IMR-90 (cell line): Measurements from ENCODE around the gene ZNF280B. TPM values are rescaled to one million over a fixed set of nuclear protein-coding genes. Genes with fewer than 3 reads are reported as not detected.

ENCODE experiments used
- ATAC-seq: fragments of 200-7000 bp; cut with Tn5 transposase; 2 replicates; pipeline ENCODE4 v1.9.1; 2020; ENCODE audit warnings: low read depth, mild to moderate bottlenecking, moderate library complexity
- BruUV-seq: library from RNA; stranded (reverse); fragments of 400-500 nt; replicated peaks from 2 replicates; lab custom pipeline; 2021; lab: Mats Ljungman, UMichigan
- CTCF ChIA-PET: fragments of 300-600 bp; formaldehyde crosslinking; extraction: SDS; loops from one replicate; lab custom pipeline; 2021; ENCODE audit warnings: antibody characterized with exemption; lab: Yijun Ruan, JAX
- POLR2A ChIA-PET: fragments of 300-600 bp; sonication (Branson Sonifier 250); formaldehyde crosslinking; loops from one replicate; lab custom pipeline; 2022; ENCODE audit warnings: antibody characterized with exemption; ENCODE audit not compliant: unreplicated experiment; lab: Charles Lee
- DNase-seq: peaks from one replicate; pipeline ENCODE4 v3.0.0; 2013
- H2AFZ ChIP-seq: replicated peaks from 2 replicates; pipeline ENCODE3; 2013; ENCODE audit warnings: low read length, mild to moderate bottlenecking; ENCODE audit not compliant: poor library complexity
- H2AK5ac ChIP-seq: 2 replicates; pipeline ENCODE4 v1.6.1; 2013; ENCODE audit warnings: low read depth, low read length, inconsistent platforms
- H2AK9ac ChIP-seq: replicated peaks from 2 replicates; pipeline ENCODE3; 2013; ENCODE audit warnings: mild to moderate bottlenecking, low read depth, low read length, moderate library complexity; ENCODE audit not compliant: poor library complexity
- H2BK120ac ChIP-seq: 2 replicates; pipeline ENCODE4 v1.6.1; 2013; ENCODE audit warnings: low read depth, low read length, inconsistent platforms
- H2BK15ac ChIP-seq: 3 replicates; pipeline ENCODE4 v1.6.1; 2013; ENCODE audit warnings: low read depth, low read length, inconsistent platforms
- H2BK20ac ChIP-seq: 2 replicates; pipeline ENCODE4 v1.6.1; 2013; ENCODE audit warnings: low read depth, mild to moderate bottlenecking, inconsistent platforms, low read length, moderate library complexity
- H2BK5ac ChIP-seq: 2 replicates; pipeline ENCODE4 v1.6.1; 2013; ENCODE audit warnings: mild to moderate bottlenecking, low read depth, low read length, inconsistent platforms; ENCODE audit not compliant: poor library complexity, severe bottlenecking
- H3K14ac ChIP-seq: replicated peaks from 2 replicates; pipeline ENCODE4 v1.6.1; 2013; ENCODE audit warnings: low read depth, low read length, inconsistent platforms
- H3K18ac ChIP-seq: 2 replicates; pipeline ENCODE4 v1.6.1; 2013; ENCODE audit warnings: low read depth, low read length, control low read depth
- H3K23ac ChIP-seq: 2 replicates; pipeline ENCODE4 v1.6.1; 2013; ENCODE audit warnings: low read depth, low read length, inconsistent platforms
- H3K27ac ChIP-seq: 2 replicates; pipeline ENCODE4 v1.5.1; 2013; ENCODE audit warnings: mild to moderate bottlenecking, control low read depth, low read length; ENCODE audit not compliant: insufficient read depth
- H3K27me3 ChIP-seq: 2 replicates; pipeline ENCODE4 v1.6.1; 2013; ENCODE audit warnings: low read length; ENCODE audit not compliant: control insufficient read depth, insufficient read depth
- H3K36me3 ChIP-seq: 2 replicates; pipeline ENCODE4 v1.6.1; 2013; ENCODE audit warnings: low read length, mixed read lengths; ENCODE audit not compliant: control insufficient read depth, insufficient read depth
- H3K4ac ChIP-seq: 2 replicates; pipeline ENCODE4 v1.6.1; 2013; ENCODE audit warnings: low read depth, low read length, inconsistent platforms
- H3K4me1 ChIP-seq: 2 replicates; pipeline ENCODE4 v1.6.1; 2013; ENCODE audit warnings: low read length, mixed read lengths; ENCODE audit not compliant: control insufficient read depth, insufficient read depth
- H3K4me2 ChIP-seq: 2 replicates; pipeline ENCODE4 v1.6.1; 2013; ENCODE audit warnings: low read depth, mild to moderate bottlenecking, control low read depth, low read length, moderate library complexity
- H3K4me3 ChIP-seq: 2 replicates; pipeline ENCODE4 v1.5.1; 2013; ENCODE audit warnings: low read depth, mild to moderate bottlenecking, control low read depth, low read length, moderate library complexity; ENCODE audit not compliant: insufficient read depth
- H3K56ac ChIP-seq: 2 replicates; pipeline ENCODE4 v1.6.1; 2013; ENCODE audit warnings: low read length, inconsistent platforms; ENCODE audit not compliant: insufficient read depth; ENCODE audit errors: extremely low read depth
- H3K79me1 ChIP-seq, 2 experiments: 2 replicates each; pipeline ENCODE4 v1.6.1; 2013; ENCODE audit warnings: low read length in 2 of 2, inconsistent platforms in 1 of 2, low read depth in 1 of 2
- H3K9ac ChIP-seq: 2 replicates; pipeline ENCODE4 v1.6.1; 2013; ENCODE audit warnings: low read depth, low read length, control low read depth
- H3K9me1 ChIP-seq: 2 replicates; pipeline ENCODE4 v1.6.1; 2013; ENCODE audit warnings: low read length, inconsistent platforms; ENCODE audit not compliant: insufficient read depth
- H3K9me3 ChIP-seq: 2 replicates; pipeline ENCODE4 v1.6.1; 2013; ENCODE audit warnings: low read length; ENCODE audit not compliant: control insufficient read depth, insufficient read depth
- H4K20me1 ChIP-seq: 2 replicates; pipeline ENCODE4 v1.6.1; 2013; ENCODE audit warnings: low read length, inconsistent platforms; ENCODE audit not compliant: insufficient read depth
- H4K5ac ChIP-seq: 2 replicates; pipeline ENCODE4 v1.6.1; 2013; ENCODE audit warnings: mild to moderate bottlenecking, low read depth, low read length, control low read depth
- H4K8ac ChIP-seq, 2 experiments: 2 replicates each; pipeline ENCODE4 v1.6.1; 2013; ENCODE audit warnings: low read depth in 2 of 2, low read length in 2 of 2, control low read depth in 1 of 2, inconsistent platforms in 1 of 2
- H4K91ac ChIP-seq: 2 replicates; pipeline ENCODE4 v1.6.1; 2013; ENCODE audit warnings: low read depth, low read length, inconsistent platforms; ENCODE audit not compliant: insufficient read depth
- BHLHE40 ChIP-seq: fragments of 150-350 bp; IDR thresholded peaks from 2 replicates; pipeline ENCODE4 v1.6.1; 2016; ENCODE audit warnings: mild to moderate bottlenecking, low read depth, low read length
- CEBPB ChIP-seq: IDR thresholded peaks from 2 replicates; pipeline ENCODE4 v1.6.1; 2012; ENCODE audit warnings: low read depth, low read length, improper control_type of control experiment
- CHD1 ChIP-seq: IDR thresholded peaks from 2 replicates; pipeline ENCODE4 v1.6.1; 2012; ENCODE audit warnings: low read depth, low read length, improper control_type of control experiment
- FOS ChIP-seq: fragments of 150-350 bp; IDR thresholded peaks from 2 replicates; pipeline ENCODE4 v1.6.1; 2016; ENCODE audit warnings: low read depth, low read length
- MAFK ChIP-seq: IDR thresholded peaks from 2 replicates; pipeline ENCODE4 v1.6.1; 2012; ENCODE audit warnings: low read depth, low read length, improper control_type of control experiment
- MAZ ChIP-seq: IDR thresholded peaks from 2 replicates; pipeline ENCODE4 v1.6.1; 2012; ENCODE audit warnings: low read depth, mild to moderate bottlenecking, low read length, improper control_type of control experiment, moderate library complexity, borderline replicate concordance
- MXI1 ChIP-seq: IDR thresholded peaks from 2 replicates; pipeline ENCODE4 v1.6.1; 2012; ENCODE audit warnings: low read depth, mild to moderate bottlenecking, low read length, moderate library complexity, borderline replicate concordance
- NFE2L2 ChIP-seq: fragments of 150-350 bp; IDR thresholded peaks from 2 replicates; pipeline ENCODE4 v1.6.1; 2016; ENCODE audit warnings: low read depth, mild to moderate bottlenecking, low read length
- POLR2A ChIP-seq: IDR thresholded peaks from 2 replicates; pipeline ENCODE4 v1.6.1; 2012; ENCODE audit warnings: mild to moderate bottlenecking, low read depth, low read length
- RAD21 ChIP-seq: IDR thresholded peaks from 2 replicates; pipeline ENCODE4 v1.6.1; 2012; ENCODE audit warnings: low read length, improper control_type of control experiment
- RCOR1 ChIP-seq: IDR thresholded peaks from 2 replicates; pipeline ENCODE4 v1.6.1; 2012; ENCODE audit warnings: mild to moderate bottlenecking, low read length, improper control_type of control experiment; ENCODE audit not compliant: insufficient replicate concordance
- RFX5 ChIP-seq: IDR thresholded peaks from 2 replicates; pipeline ENCODE4 v1.8.0; 2012; ENCODE audit warnings: low read depth, mild to moderate bottlenecking, low read length, moderate library complexity
- SMC3 ChIP-seq: fragments of 150-350 bp; IDR thresholded peaks from 2 replicates; pipeline ENCODE4 v1.6.1; 2016; ENCODE audit warnings: low read depth, mild to moderate bottlenecking, antibody characterized with exemption, low read length, moderate library complexity
- WGBS, 2 experiments: methylation state at CpG; one replicate each; pipeline versions ENCODE4 v1.1.5 to v1.1.7; 2013; ENCODE audit warnings: missing lambda C conversion rate in 2 of 2; ENCODE audit not compliant: insufficient read length in 1 of 2; ENCODE audit errors: extremely low coverage in 2 of 2; 5-methylcytosine and 5-hydroxymethylcytosine counted together
- dilution Hi-C: fragments of 300-500 bp; cut with HindIII; formaldehyde crosslinking; loops from one replicate; pipeline ENCODE4 v1.14.3; 2018; ENCODE audit warnings: low sequenced_read_pairs; ENCODE audit not compliant: unreplicated experiment
- in situ Hi-C: fragments of 300-500 bp; cut with MboI; formaldehyde crosslinking; loops from 3 replicates; pipeline ENCODE4 v1.14.3; 2019; ENCODE audit warnings: low sequenced_read_pairs, inconsistent platforms, mixed read lengths
- intact Hi-C: fragments of 100-400 bp; cut with micrococcal nuclease; formaldehyde crosslinking; loops from 2 replicates; pipeline ENCODE4 v1.10.0; 2022
- polyA plus RNA-seq, 3 experiments: library from polyadenylated mRNA; depleted of rRNA; stranded (reverse); fragments of >200 nt; gene quantifications; 2 replicates each; pipeline ENCODE4 v1.2.3, GENCODE V29; 2012; ENCODE audit warnings: low replicate concordance in 1 of 3
- total RNA-seq: library from RNA; depleted of rRNA; stranded (reverse); fragments of >200 nt; gene quantifications from 2 replicates; pipeline ENCODE4 v1.2.3, GENCODE V29; 2012
- TF ChIP-seq, protein P1 (sequence below): fragments of 150-350 bp; IDR thresholded peaks from 2 replicates; pipeline ENCODE4 v1.6.1; 2016; ENCODE audit warnings: low read depth, mild to moderate bottlenecking, low read length, moderate library complexity, borderline replicate concordance
- TF ChIP-seq, protein P2 (sequence below): conservative IDR thresholded peaks from 2 replicates; pipeline ENCODE4 v1.5.1; 2012; ENCODE audit warnings: mild to moderate bottlenecking, low read depth, low read length, improper control_type of control experiment
- TF ChIP-seq, protein P3 (sequence below): fragments of 150-350 bp; IDR thresholded peaks from 2 replicates; pipeline ENCODE4 v1.6.1; 2017; ENCODE audit warnings: mild to moderate bottlenecking, antibody characterized with exemption, low read length, low read depth

Gene ZNF280B
- total and polyA plus RNA-seq, 2 of the 4 experiments (the other 2 are of a cell fraction), result 0.65 to 1.4 TPM

DNA sequence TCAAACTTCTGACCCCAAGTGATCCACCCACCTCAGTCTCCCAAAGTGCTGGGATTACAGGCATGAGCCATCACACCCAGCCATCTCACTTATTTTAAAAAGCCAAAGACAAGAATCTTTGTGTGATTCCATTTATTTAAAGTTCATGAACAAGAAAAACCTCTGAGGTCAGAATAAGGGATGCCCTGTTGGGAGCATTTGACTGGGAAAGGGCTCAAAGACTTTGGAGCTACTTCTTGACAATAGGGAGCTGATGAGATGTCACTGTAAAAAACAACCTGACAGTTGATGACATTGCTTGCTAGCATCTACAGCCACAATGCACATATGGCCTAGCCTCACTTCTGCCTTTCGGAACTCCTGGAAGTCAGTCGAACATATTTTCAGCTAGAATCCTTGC is 5.1 kb upstream of the ZNF280B start:
- no peak overlapping the region for H4K8ac ChIP-seq
- no peak overlapping the region for H3K4me3 ChIP-seq
- H2BK5ac ChIP-seq, result no peak overlapping the region
- H2BK20ac ChIP-seq, result no peak overlapping the region
- H3K18ac ChIP-seq, result no peak overlapping the region
- ATAC-seq (no peak), DNase-seq (no peak)
- no peaks in the 10 kb centered on the region for H3K9me1 ChIP-seq
- H3K9ac ChIP-seq, result no peak overlapping the region
- no peaks in the 10 kb centered on the region for H3K79me1 ChIP-seq
- in situ Hi-C loops, result no loop called here
- H2BK120ac ChIP-seq, result no peak overlapping the region
- H4K5ac ChIP-seq, result no peak overlapping the region
- H3K4me2 ChIP-seq, result no peak overlapping the region
- H2AFZ ChIP-seq, result no peak overlapping the region
- no peak overlapping the region for H4K91ac ChIP-seq
- no CpG with 5 or more reads among the region's 2 CpGs for WGBS, 2 experiments
- intact Hi-C loops, result loop anchor here (5.0 kb wide), 1 partner anchor 54 kb away; no protein-coding TSS in a partner anchor
- CTCF ChIA-PET, result no interaction called here
- no peak overlapping the region for H3K27ac ChIP-seq
- no peak overlapping the region for H2BK15ac ChIP-seq
- BruUV-seq, result no TSS peak
- H3K56ac ChIP-seq, result no peak overlapping the region
- no peak overlapping the region for H3K4ac ChIP-seq
- H3K27me3 ChIP-seq, result peaks cover 5% of the 10 kb centered on the region
- no peaks in the 10 kb centered on the region for H3K9me3 ChIP-seq
- H3K14ac ChIP-seq, result no peak overlapping the region
- no peaks in the 10 kb centered on the region for H4K20me1 ChIP-seq
- no peaks in the 10 kb centered on the region for H3K4me1 ChIP-seq
- H2AK5ac ChIP-seq, result no peak overlapping the region
- H3K36me3 ChIP-seq, result no peaks in the 10 kb centered on the region
- POLR2A ChIA-PET, result no interaction called here
- TF ChIP-seq MXI1, result no peak
- TF ChIP-seq POLR2A, result no peak
- TF ChIP-seq CHD1, result no peak
- TF ChIP-seq MAZ, result no peak
- no peak for TF ChIP-seq FOS
- no peak for TF ChIP-seq MAFK
- TF ChIP-seq SMC3, result no peak
- TF ChIP-seq NFE2L2, result no peak
- no peak for TF ChIP-seq RAD21
- TF ChIP-seq, protein P1, sequence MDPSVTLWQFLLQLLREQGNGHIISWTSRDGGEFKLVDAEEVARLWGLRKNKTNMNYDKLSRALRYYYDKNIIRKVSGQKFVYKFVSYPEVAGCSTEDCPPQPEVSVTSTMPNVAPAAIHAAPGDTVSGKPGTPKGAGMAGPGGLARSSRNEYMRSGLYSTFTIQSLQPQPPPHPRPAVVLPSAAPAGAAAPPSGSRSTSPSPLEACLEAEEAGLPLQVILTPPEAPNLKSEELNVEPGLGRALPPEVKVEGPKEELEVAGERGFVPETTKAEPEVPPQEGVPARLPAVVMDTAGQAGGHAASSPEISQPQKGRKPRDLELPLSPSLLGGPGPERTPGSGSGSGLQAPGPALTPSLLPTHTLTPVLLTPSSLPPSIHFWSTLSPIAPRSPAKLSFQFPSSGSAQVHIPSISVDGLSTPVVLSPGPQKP, result no peak
- TF ChIP-seq, protein P2, sequence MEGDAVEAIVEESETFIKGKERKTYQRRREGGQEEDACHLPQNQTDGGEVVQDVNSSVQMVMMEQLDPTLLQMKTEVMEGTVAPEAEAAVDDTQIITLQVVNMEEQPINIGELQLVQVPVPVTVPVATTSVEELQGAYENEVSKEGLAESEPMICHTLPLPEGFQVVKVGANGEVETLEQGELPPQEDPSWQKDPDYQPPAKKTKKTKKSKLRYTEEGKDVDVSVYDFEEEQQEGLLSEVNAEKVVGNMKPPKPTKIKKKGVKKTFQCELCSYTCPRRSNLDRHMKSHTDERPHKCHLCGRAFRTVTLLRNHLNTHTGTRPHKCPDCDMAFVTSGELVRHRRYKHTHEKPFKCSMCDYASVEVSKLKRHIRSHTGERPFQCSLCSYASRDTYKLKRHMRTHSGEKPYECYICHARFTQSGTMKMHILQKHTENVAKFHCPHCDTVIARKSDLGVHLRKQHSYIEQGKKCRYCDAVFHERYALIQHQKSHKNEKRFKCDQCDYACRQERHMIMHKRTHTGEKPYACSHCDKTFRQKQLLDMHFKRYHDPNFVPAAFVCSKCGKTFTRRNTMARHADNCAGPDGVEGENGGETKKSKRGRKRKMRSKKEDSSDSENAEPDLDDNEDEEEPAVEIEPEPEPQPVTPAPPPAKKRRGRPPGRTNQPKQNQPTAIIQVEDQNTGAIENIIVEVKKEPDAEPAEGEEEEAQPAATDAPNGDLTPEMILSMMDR, result no peak
- TF ChIP-seq RCOR1, result no peak
- TF ChIP-seq, protein P3, sequence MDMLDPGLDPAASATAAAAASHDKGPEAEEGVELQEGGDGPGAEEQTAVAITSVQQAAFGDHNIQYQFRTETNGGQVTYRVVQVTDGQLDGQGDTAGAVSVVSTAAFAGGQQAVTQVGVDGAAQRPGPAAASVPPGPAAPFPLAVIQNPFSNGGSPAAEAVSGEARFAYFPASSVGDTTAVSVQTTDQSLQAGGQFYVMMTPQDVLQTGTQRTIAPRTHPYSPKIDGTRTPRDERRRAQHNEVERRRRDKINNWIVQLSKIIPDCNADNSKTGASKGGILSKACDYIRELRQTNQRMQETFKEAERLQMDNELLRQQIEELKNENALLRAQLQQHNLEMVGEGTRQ, result no peak
- no peak for TF ChIP-seq CEBPB
- TF ChIP-seq BHLHE40, result no peak
- no peak for TF ChIP-seq RFX5
- no peak overlapping the region for H3K23ac ChIP-seq
- dilution Hi-C loops, result no loop called here
- H2AK9ac ChIP-seq, result no peak overlapping the region
